K562 (cell line): Measurements from ENCODE around the gene USP48. TPM values are rescaled to one million over a fixed set of nuclear protein-coding genes. Genes with fewer than 3 reads are reported as not detected.

ENCODE experiments used
- ATAC-seq: fragments of 200-7000 bp; cut with Tn5 transposase; 3 replicates; pipeline ENCODE4 v1.9.1; 2020; ENCODE audit warnings: moderate library complexity
- BruUV-seq: library from RNA; stranded (reverse); fragments of 400-500 nt; replicated peaks from 2 replicates; lab custom pipeline; 2021; lab: Mats Ljungman, UMichigan
- CTCF ChIA-PET: fragments of 300-600 bp; formaldehyde crosslinking; extraction: SDS; loops from one replicate; lab custom pipeline; 2021; ENCODE audit warnings: low intra/inter-chr PET ratio; lab: Yijun Ruan, JAX
- POLR2A ChIA-PET: fragments of 300-600, 350-650 bp; sonication (Branson Sonifier 250); formaldehyde crosslinking; extraction: SDS; loops from one replicate; lab custom pipeline; 2021; ENCODE audit warnings: antibody characterized with exemption, inconsistent platforms; lab: Yijun Ruan, JAX
- DNase-seq, 4 experiments: peaks; one replicate each; pipeline versions ENCODE4 v3.0.0 to v3.0.0-alpha.2; 2011 to 2018; ENCODE audit warnings: low spot score in 3 of 4, mixed read lengths in 3 of 4; ENCODE audit errors: extremely low read depth in 1 of 4
- FAIRE-seq: peaks from 2 replicates; lab custom pipeline; 2011; peaks lifted over from hg19 to GRCh38; lab: Jason Lieb, UNC
- H2AFZ ChIP-seq: 2 replicates; pipeline ENCODE4 v1.6.0; 2011; ENCODE audit warnings: low read depth, low read length, control low read depth, inconsistent platforms
- H3K27ac ChIP-seq: fragments of 200-600 bp; 3 replicates; pipeline ENCODE4 v1.8.0; 2011; ENCODE audit warnings: low read depth, mild to moderate bottlenecking, control low read depth, inconsistent platforms, low read length, moderate library complexity, mixed read lengths; ENCODE audit errors: extremely low read depth
- H3K27me3 ChIP-seq, 2 experiments: fragments of 300-600 bp in 1 of 2; 2 replicates in 1 of 2; 3 replicates in 1 of 2; pipeline versions ENCODE4 v1.6.0 to v1.8.0; 2011; ENCODE audit warnings: inconsistent platforms in 2 of 2, low read length in 2 of 2, mild to moderate bottlenecking in 1 of 2, mixed read lengths in 1 of 2, moderate library complexity in 1 of 2; ENCODE audit not compliant: control insufficient read depth in 2 of 2, insufficient read depth in 2 of 2
- H3K36me3 ChIP-seq: fragments of 300-600 bp; 3 replicates; pipeline ENCODE4 v1.8.0; 2011; ENCODE audit warnings: mild to moderate bottlenecking, low read length, inconsistent platforms; ENCODE audit not compliant: control insufficient read depth, insufficient read depth
- H3K4me1 ChIP-seq, 2 experiments: fragments of 200-600 bp in 1 of 2; replicated peaks in 1 of 2; 2 replicates in 1 of 2; 3 replicates in 1 of 2; pipeline versions ENCODE4 v1.5.1 to v1.8.0; 2011; ENCODE audit warnings: inconsistent platforms in 2 of 2, low read length in 2 of 2, mild to moderate bottlenecking in 1 of 2, mixed read lengths in 1 of 2, moderate library complexity in 1 of 2; ENCODE audit not compliant: control insufficient read depth in 2 of 2, insufficient read depth in 2 of 2
- H3K4me2 ChIP-seq: 2 replicates; pipeline ENCODE4 v1.6.1; 2011; ENCODE audit warnings: low read length, control low read depth, inconsistent platforms, mixed read lengths; ENCODE audit not compliant: insufficient read depth
- H3K4me3 ChIP-seq: fragments of 200-600 bp; sonication (generic), shearing (Covaris generic); 2 replicates; pipeline ENCODE4 v1.5.1; 2016; ENCODE audit warnings: control low read depth, inconsistent platforms
- H3K79me2 ChIP-seq: fragments of 200-600 bp; 3 replicates; pipeline ENCODE4 v1.8.0; 2011; ENCODE audit warnings: low read length, inconsistent platforms; ENCODE audit not compliant: control insufficient read depth, insufficient read depth
- H3K9ac ChIP-seq, 2 experiments: 2 replicates each; pipeline versions ENCODE4 v1.6.0 to v1.6.1; 2011; ENCODE audit warnings: low read depth in 2 of 2, low read length in 2 of 2, control low read depth in 1 of 2, inconsistent platforms in 1 of 2, mild to moderate bottlenecking in 1 of 2, mixed read lengths in 1 of 2; ENCODE audit not compliant: insufficient read depth in 1 of 2
- H3K9me1 ChIP-seq: one replicate; pipeline ENCODE4 v1.6.0; 2011; ENCODE audit warnings: inconsistent platforms, mild to moderate bottlenecking, low read length, moderate library complexity; ENCODE audit not compliant: control insufficient read depth, insufficient read depth
- H3K9me3 ChIP-seq: replicated peaks from 2 replicates; pipeline ENCODE4 v1.5.1; 2011; ENCODE audit warnings: low read depth, low read length, inconsistent platforms; ENCODE audit not compliant: control insufficient read depth, insufficient read depth
- H4K20me1 ChIP-seq: replicated peaks from 2 replicates; pipeline ENCODE4 v1.6.1; 2011; ENCODE audit warnings: low read length, inconsistent platforms, mixed read lengths; ENCODE audit not compliant: control insufficient read depth, insufficient read depth
- ATF1 ChIP-seq, 2 experiments: fragments of 450-650 bp in 1 of 2; IDR thresholded peaks; 2 replicates each; pipeline ENCODE4 v1.6.1; 2016; ENCODE audit warnings: missing compliant biosample characterization in 1 of 2, missing genetic modification characterization in 1 of 2
- BHLHE40 ChIP-seq: IDR thresholded peaks from 2 replicates; pipeline ENCODE4 v1.6.1; 2011; ENCODE audit warnings: low read length, improper control_type of control experiment
- CBX3 ChIP-seq, 2 experiments: IDR thresholded peaks; 1 replicate in 1 of 2; 2 replicates in 1 of 2; pipeline ENCODE4 v1.6.1; 2012; ENCODE audit warnings: inconsistent platforms in 2 of 2, low read length in 2 of 2, borderline replicate concordance in 1 of 2, control low read depth in 1 of 2
- EP400 ChIP-seq: fragments of 450-650 bp; IDR thresholded peaks from 2 replicates; pipeline ENCODE4 v1.6.1; 2017; ENCODE audit warnings: antibody characterized with exemption, mild to moderate bottlenecking, moderate library complexity
- HNRNPL ChIP-seq: fragments of 200-400 bp; formaldehyde crosslinking; IDR thresholded peaks from 2 replicates; pipeline ENCODE4 v1.6.1; 2017; ENCODE audit warnings: low read depth, mild to moderate bottlenecking, low read length
- MAZ ChIP-seq, 2 experiments: fragments of 450-650 bp in 1 of 2; sonication (generic) in 1 of 2; formaldehyde crosslinking; IDR thresholded peaks in 1 of 2; conservative IDR thresholded peaks in 1 of 2; 2 replicates each; pipeline versions ENCODE4 v1.4.0 to v1.5.0; 2020; ENCODE audit warnings: mild to moderate bottlenecking in 1 of 2, missing genetic modification reagents in 1 of 2
- MBD2 ChIP-seq: sonication (generic); IDR thresholded peaks from 2 replicates; pipeline ENCODE4 v1.6.1; 2016; ENCODE audit warnings: low read depth, borderline replicate concordance
- PTBP1 ChIP-seq: fragments of 200-400 bp; formaldehyde crosslinking; IDR thresholded peaks from 2 replicates; pipeline ENCODE4 v1.6.1; 2017; ENCODE audit warnings: low read depth, low read length
- RBM22 ChIP-seq: fragments of 200-400 bp; formaldehyde crosslinking; IDR thresholded peaks from 2 replicates; pipeline ENCODE4 v1.6.1; 2018; ENCODE audit warnings: low read length, low read depth; ENCODE audit not compliant: poor library complexity, severe bottlenecking
- SRSF7 ChIP-seq: fragments of 200-400 bp; formaldehyde crosslinking; optimal IDR thresholded peaks from 2 replicates; pipeline ENCODE3; 2017; ENCODE audit warnings: mild to moderate bottlenecking, low read depth, low read length
- ZNF408 ChIP-seq: fragments of 250-450 bp; sonication (Bioruptor Pico); IDR thresholded peaks from 2 replicates; pipeline ENCODE4 v1.4.0; 2020; ENCODE audit warnings: low read depth, mild to moderate bottlenecking, moderate library complexity
- WGBS: fragments of 100-300 bp; shearing (Covaris generic); methylation state at CpG from one replicate; pipeline ENCODE4 v1.1.6; 2016; ENCODE audit warnings: low coverage, mixed read lengths; ENCODE audit not compliant: insufficient coverage; ENCODE audit errors: missing lambda C conversion rate; 5-methylcytosine and 5-hydroxymethylcytosine counted together
- in situ Hi-C: fragments of 300-500 bp; cut with MboI; formaldehyde crosslinking; loops from 4 replicates; pipeline ENCODE4 v1.15.0; 2018; ENCODE audit warnings: inconsistent platforms, mixed read lengths
- intact Hi-C: fragments of 100-400 bp; cut with micrococcal nuclease; formaldehyde crosslinking; loops from 2 replicates; pipeline ENCODE4 v1.14.2; 2022
- polyA plus RNA-seq, 8 experiments: library from polyadenylated mRNA; depleted of rRNA in 4 of 8; stranded (reverse) in 5 of 8; unstranded in 3 of 8; fragments of >200 nt; fragmentation: Nextera tagmentation in 2 of 8; fragmentation: Illumina TruSeq in 1 of 8; extraction: Ambion mirVana in 2 of 8; extraction: Trizol in 1 of 8; gene quantifications; 2 replicates each; pipeline versions ENCODE4 v1.2.1 to v1.2.3, GENCODE V29; 2011 to 2014; ENCODE audit warnings: inconsistent platforms in 1 of 8, missing spikeins in 1 of 8
- total RNA-seq, 7 experiments: library from RNA; depleted of rRNA in 6 of 7; stranded (reverse); fragments of >200 nt in 6 of 7; fragmentation: Illumina TruSeq in 2 of 7; extraction: Trizol in 2 of 7; gene quantifications; 2 replicates each; pipeline versions ENCODE4 v1.2.1 to v1.2.3, GENCODE V29; 2011 to 2021; ENCODE audit warnings: low replicate concordance in 1 of 7

USP48 gene
- total and polyA plus RNA-seq, 9 of the 15 experiments (the other 6 are each of a cell fraction or from before 2014, with no cell fraction given), result 23.3 to 123 (median 106) TPM

DNA sequence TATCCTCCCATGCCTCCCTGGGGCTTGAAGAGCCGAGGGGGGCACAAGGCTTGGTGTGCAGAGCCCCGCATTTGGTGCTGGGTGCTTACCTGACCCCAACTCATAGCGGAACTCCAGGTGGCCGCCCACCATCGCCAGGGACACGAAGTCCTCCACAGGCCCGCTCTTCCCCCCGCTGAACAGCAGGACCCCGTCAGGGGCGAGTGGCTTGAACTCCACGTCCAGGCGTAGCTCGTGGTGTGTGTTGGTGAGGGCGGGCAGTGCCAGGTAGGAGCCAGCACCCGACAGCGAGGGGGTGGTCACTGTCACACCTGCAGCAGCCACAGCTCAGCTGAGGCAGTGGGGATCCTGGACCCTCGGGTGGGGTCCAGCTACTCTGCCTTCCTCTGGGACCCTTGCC, 46.3 kb upstream of the USP48 start:
- ATAC-seq (no peak), DNase-seq (no peak), FAIRE-seq (no peak)
- 92% methylated on average over 16 of the region's 17 CpGs for WGBS
- intact Hi-C loops (no loop called here), in situ Hi-C loops (no loop called here)
- ChIA-PET POLR2A (no interaction called here), CTCF (no interaction called here)
- no peaks in the 10 kb centered on the region for H3K27me3 ChIP-seq
- H2AFZ ChIP-seq, result no peak overlapping the region
- H4K20me1 ChIP-seq, result no peaks in the 10 kb centered on the region; the same call in 1 of the 2 replicates
- H3K9me3 ChIP-seq, result peaks cover 3% of the 10 kb centered on the region; the same call in 1 of the 2 replicates
- peaks cover 0 to 28% of the 10 kb centered on the region in 2 experiments; a peak in 1 of 5 replicates for H3K4me1 ChIP-seq
- no peak overlapping the region for H3K9ac ChIP-seq
- no TSS peak for BruUV-seq
- H3K79me2 ChIP-seq, result no peaks in the 10 kb centered on the region
- H3K36me3 ChIP-seq, result peaks cover 88% of the 10 kb centered on the region; the same call in 2 of the 3 replicates
- H3K4me2 ChIP-seq, result no peak overlapping the region
- H3K27ac ChIP-seq, result no peak overlapping the region
- no peak overlapping the region for H3K4me3 ChIP-seq
- peaks cover 5% of the 10 kb centered on the region for H3K9me1 ChIP-seq
- TF ChIP-seq ATF1 (CRISPR knock-in tag; IDR thresholded peaks at IDR 0.05), result no peak
- no peak for TF ChIP-seq ATF1 (tag; IDR thresholded peaks at IDR 0.05)
- TF ChIP-seq MAZ (CRISPR knock-in tag; conservative IDR thresholded peaks at IDR 0.05 in 1 of 2, IDR thresholded peaks at IDR 0.05 in 1 of 2), result no peak
- no peak for TF ChIP-seq EP400
- peak; percentile 69 for TF ChIP-seq RBM22
- TF ChIP-seq BHLHE40, result no peak
- no peak for TF ChIP-seq ZNF408 (CRISPR knock-in tag)
- TF ChIP-seq CBX3 (IDR thresholded peaks at IDR 0.05; ENCODE audit: borderline replicate concordance in 1 of 2, low read length in 2 of 2), result no peak
- TF ChIP-seq MBD2, result no peak
- no peak for TF ChIP-seq SRSF7
- TF ChIP-seq HNRNPL, result 0 out of 2 replicates have a peak, but pooled peaks have one; percentile 2
- no peak for TF ChIP-seq PTBP1
